ENCODE data around the gene LRFN4. TPM values are rescaled to one million over a fixed set of nuclear protein-coding genes. Genes with fewer than 3 reads are reported as not detected.

LRFN4 gene
- total and polyA plus RNA-seq, 2 of the 13 experiments (the other 11 are each of a cell fraction or from before 2014, with no cell fraction given) = 1.3 to 6.8 TPM

DNA sequence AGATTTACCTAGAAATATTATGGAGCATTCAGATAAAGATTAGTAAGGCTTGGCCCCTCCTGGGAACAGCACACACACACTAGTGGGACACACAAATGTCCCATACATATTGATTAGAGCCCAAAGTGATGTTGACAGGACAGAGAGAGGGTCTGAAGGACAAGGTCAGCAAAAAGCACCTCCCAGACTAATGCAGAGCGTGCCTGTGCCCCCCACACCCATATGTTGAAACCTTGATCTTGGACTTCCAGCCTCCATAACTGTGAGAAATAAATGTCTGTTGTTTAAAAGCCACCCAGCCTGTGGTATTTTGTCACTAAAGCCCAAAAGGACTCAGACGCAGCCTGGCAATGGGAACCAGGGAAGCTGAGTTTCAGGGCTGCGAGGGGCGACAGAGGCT is 27.6 kb downstream of the LRFN4 start (continued):
- TF ChIP-seq, protein P1, sequence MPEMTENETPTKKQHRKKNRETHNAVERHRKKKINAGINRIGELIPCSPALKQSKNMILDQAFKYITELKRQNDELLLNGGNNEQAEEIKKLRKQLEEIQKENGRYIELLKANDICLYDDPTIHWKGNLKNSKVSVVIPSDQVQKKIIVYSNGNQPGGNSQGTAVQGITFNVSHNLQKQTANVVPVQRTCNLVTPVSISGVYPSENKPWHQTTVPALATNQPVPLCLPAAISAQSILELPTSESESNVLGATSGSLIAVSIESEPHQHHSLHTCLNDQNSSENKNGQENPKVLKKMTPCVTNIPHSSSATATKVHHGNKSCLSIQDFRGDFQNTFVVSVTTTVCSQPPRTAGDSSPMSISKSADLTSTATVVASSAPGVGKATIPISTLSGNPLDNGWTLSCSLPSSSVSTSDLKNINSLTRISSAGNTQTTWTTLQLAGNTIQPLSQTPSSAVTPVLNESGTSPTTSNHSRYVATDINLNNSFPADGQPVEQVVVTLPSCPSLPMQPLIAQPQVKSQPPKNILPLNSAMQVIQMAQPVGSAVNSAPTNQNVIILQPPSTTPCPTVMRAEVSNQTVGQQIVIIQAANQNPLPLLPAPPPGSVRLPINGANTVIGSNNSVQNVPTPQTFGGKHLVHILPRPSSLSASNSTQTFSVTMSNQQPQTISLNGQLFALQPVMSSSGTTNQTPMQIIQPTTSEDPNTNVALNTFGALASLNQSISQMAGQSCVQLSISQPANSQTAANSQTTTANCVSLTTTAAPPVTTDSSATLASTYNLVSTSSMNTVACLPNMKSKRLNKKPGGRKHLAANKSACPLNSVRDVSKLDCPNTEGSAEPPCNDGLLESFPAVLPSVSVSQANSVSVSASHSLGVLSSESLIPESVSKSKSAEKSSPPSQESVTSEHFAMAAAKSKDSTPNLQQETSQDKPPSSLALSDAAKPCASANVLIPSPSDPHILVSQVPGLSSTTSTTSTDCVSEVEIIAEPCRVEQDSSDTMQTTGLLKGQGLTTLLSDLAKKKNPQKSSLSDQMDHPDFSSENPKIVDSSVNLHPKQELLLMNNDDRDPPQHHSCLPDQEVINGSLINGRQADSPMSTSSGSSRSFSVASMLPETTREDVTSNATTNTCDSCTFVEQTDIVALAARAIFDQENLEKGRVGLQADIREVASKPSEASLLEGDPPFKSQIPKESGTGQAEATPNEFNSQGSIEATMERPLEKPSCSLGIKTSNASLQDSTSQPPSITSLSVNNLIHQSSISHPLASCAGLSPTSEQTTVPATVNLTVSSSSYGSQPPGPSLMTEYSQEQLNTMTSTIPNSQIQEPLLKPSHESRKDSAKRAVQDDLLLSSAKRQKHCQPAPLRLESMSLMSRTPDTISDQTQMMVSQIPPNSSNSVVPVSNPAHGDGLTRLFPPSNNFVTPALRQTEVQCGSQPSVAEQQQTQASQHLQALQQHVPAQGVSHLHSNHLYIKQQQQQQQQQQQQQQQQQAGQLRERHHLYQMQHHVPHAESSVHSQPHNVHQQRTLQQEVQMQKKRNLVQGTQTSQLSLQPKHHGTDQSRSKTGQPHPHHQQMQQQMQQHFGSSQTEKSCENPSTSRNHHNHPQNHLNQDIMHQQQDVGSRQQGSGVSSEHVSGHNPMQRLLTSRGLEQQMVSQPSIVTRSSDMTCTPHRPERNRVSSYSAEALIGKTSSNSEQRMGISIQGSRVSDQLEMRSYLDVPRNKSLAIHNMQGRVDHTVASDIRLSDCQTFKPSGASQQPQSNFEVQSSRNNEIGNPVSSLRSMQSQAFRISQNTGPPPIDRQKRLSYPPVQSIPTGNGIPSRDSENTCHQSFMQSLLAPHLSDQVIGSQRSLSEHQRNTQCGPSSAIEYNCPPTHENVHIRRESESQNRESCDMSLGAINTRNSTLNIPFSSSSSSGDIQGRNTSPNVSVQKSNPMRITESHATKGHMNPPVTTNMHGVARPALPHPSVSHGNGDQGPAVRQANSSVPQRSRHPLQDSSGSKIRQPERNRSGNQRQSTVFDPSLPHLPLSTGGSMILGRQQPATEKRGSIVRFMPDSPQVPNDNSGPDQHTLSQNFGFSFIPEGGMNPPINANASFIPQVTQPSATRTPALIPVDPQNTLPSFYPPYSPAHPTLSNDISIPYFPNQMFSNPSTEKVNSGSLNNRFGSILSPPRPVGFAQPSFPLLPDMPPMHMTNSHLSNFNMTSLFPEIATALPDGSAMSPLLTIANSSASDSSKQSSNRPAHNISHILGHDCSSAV (CRISPR knock-in tag; IDR thresholded peaks at IDR 0.05; ENCODE audit: borderline replicate concordance) = no peak
- TF ChIP-seq, protein P2, sequence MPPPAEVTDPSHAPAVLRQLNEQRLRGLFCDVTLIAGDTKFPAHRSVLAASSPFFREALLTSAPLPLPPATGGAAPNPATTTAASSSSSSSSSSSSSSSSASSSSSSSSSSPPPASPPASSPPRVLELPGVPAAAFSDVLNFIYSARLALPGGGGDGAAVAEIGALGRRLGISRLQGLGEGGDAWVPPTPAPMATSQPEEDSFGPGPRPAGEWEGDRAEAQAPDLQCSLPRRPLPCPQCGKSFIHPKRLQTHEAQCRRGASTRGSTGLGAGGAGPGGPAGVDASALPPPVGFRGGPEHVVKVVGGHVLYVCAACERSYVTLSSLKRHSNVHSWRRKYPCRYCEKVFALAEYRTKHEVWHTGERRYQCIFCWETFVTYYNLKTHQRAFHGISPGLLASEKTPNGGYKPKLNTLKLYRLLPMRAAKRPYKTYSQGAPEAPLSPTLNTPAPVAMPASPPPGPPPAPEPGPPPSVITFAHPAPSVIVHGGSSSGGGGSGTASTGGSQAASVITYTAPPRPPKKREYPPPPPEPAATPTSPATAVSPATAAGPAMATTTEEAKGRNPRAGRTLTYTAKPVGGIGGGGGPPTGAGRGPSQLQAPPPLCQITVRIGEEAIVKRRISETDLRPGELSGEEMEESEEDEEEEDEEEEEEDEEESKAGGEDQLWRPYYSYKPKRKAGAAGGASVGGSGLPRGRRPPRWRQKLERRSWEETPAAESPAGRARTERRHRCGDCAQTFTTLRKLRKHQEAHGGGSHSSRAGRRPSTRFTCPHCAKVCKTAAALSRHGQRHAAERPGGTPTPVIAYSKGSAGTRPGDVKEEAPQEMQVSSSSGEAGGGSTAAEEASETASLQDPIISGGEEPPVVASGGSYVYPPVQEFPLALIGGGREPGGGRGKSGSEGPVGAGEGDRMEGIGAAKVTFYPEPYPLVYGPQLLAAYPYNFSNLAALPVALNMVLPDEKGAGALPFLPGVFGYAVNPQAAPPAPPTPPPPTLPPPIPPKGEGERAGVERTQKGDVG (CRISPR knock-in tag; IDR thresholded peaks at IDR 0.05; ENCODE audit: borderline replicate concordance) = no peak
- TF ChIP-seq ARNT2 (CRISPR knock-in tag; IDR thresholded peaks at IDR 0.05; ENCODE audit: low read depth) (no peak), ZNF3 (CRISPR knock-in tag; IDR thresholded peaks at IDR 0.05) (no peak), ZNF224 (CRISPR knock-in tag; IDR thresholded peaks at IDR 0.05) (no peak), SSRP1 (CRISPR knock-in tag; IDR thresholded peaks at IDR 0.05) (no peak), RXRB (CRISPR knock-in tag; IDR thresholded peaks at IDR 0.05; ENCODE audit: borderline replicate concordance) (peak; percentile 55)
- TF ChIP-seq, protein P3, sequence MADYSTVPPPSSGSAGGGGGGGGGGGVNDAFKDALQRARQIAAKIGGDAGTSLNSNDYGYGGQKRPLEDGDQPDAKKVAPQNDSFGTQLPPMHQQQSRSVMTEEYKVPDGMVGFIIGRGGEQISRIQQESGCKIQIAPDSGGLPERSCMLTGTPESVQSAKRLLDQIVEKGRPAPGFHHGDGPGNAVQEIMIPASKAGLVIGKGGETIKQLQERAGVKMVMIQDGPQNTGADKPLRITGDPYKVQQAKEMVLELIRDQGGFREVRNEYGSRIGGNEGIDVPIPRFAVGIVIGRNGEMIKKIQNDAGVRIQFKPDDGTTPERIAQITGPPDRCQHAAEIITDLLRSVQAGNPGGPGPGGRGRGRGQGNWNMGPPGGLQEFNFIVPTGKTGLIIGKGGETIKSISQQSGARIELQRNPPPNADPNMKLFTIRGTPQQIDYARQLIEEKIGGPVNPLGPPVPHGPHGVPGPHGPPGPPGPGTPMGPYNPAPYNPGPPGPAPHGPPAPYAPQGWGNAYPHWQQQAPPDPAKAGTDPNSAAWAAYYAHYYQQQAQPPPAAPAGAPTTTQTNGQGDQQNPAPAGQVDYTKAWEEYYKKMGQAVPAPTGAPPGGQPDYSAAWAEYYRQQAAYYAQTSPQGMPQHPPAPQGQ (CRISPR knock-in tag; IDR thresholded peaks at IDR 0.05; ENCODE audit: borderline replicate concordance) = no peak
- TF ChIP-seq, protein P4, sequence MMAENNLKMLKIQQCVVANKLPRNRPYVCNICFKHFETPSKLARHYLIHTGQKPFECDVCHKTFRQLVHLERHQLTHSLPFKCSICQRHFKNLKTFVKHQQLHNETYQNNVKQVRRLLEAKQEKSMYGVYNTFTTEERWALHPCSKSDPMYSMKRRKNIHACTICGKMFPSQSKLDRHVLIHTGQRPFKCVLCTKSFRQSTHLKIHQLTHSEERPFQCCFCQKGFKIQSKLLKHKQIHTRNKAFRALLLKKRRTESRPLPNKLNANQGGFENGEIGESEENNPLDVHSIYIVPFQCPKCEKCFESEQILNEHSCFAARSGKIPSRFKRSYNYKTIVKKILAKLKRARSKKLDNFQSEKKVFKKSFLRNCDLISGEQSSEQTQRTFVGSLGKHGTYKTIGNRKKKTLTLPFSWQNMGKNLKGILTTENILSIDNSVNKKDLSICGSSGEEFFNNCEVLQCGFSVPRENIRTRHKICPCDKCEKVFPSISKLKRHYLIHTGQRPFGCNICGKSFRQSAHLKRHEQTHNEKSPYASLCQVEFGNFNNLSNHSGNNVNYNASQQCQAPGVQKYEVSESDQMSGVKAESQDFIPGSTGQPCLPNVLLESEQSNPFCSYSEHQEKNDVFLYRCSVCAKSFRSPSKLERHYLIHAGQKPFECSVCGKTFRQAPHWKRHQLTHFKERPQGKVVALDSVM (CRISPR knock-in tag; IDR thresholded peaks at IDR 0.05) = no peak
- TF ChIP-seq, protein P5, sequence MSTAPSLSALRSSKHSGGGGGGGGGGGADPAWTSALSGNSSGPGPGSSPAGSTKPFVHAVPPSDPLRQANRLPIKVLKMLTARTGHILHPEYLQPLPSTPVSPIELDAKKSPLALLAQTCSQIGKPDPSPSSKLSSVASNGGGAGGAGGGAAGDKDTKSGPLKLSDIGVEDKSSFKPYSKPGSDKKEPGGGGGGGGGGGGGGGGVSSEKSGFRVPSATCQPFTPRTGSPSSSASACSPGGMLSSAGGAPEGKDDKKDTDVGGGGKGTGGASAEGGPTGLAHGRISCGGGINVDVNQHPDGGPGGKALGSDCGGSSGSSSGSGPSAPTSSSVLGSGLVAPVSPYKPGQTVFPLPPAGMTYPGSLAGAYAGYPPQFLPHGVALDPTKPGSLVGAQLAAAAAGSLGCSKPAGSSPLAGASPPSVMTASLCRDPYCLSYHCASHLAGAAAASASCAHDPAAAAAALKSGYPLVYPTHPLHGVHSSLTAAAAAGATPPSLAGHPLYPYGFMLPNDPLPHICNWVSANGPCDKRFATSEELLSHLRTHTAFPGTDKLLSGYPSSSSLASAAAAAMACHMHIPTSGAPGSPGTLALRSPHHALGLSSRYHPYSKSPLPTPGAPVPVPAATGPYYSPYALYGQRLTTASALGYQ (CRISPR knock-in tag; IDR thresholded peaks at IDR 0.05) = no peak
